ENCODE data around the gene COL9A3.

COL9A3 gene

DNA sequence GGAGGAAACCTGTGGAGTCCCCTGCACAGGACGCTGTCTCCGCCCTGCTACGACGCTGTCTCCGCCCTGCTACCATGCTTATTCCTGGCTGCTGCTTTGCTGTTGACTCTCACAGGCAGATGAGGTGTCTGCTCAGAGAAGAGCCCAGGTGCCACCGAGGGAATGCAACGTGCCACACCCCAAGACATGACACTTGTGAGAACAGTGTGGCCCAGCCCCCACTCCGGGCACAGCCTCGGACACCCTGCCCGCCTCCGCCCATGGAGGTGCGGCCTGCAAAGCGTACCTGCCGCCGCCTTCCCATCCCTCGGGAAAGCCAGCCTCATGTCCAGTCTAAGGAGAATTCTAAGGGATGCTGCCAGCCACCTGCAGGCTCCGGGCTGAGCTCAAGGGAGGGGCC lies 36.2 kb upstream of the COL9A3 start:
- no peak overlapping the region for H3K27ac ChIP-seq
- no peaks in the 10 kb centered on the region for H3K4me1 ChIP-seq (ENCODE audit: low read depth, poor library complexity, severe bottlenecking)

DNA sequence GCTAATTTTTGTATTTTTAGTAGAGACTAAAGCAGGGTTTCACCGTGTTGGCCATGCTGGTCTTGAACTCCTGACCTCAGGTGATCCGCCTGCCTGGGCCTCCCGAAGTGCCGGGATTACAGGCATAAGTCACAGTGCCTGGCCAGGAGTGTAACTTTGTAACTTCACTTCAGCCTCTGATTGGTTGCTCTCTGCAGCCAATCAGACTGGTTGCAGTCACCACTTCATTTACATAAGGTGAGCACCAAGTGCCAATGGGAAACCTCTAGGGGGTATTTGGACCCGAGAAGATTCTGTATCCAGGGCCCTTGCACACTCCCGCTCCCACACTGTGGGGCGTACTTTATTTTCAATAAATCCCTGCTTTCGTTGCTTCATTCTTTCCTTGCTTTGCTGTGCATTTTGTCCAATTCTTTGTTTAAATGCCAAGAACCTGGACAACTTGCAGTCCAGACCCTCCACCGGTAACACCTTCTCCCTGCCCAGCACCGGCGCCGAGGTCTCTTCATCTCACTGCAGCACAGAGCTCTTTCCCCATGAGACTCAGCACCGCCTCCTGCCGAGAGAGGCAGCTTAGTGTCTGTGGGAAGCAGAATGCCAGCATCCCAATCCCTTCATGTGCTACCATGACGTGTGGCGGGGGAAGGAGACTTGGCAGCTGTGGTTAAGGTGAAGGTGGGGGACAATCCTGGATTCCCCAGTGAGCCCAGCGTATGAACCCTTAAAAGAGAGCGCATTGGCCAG lies 34.5 kb upstream of the COL9A3 start:
- TF ChIP-seq, protein P1, sequence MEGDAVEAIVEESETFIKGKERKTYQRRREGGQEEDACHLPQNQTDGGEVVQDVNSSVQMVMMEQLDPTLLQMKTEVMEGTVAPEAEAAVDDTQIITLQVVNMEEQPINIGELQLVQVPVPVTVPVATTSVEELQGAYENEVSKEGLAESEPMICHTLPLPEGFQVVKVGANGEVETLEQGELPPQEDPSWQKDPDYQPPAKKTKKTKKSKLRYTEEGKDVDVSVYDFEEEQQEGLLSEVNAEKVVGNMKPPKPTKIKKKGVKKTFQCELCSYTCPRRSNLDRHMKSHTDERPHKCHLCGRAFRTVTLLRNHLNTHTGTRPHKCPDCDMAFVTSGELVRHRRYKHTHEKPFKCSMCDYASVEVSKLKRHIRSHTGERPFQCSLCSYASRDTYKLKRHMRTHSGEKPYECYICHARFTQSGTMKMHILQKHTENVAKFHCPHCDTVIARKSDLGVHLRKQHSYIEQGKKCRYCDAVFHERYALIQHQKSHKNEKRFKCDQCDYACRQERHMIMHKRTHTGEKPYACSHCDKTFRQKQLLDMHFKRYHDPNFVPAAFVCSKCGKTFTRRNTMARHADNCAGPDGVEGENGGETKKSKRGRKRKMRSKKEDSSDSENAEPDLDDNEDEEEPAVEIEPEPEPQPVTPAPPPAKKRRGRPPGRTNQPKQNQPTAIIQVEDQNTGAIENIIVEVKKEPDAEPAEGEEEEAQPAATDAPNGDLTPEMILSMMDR (conservative IDR thresholded peaks at IDR 0.05; ENCODE audit: low read depth, low read length) = no peak
- H3K4me1 ChIP-seq (ENCODE audit: low read depth, poor library complexity, severe bottlenecking) = no peaks in the 10 kb centered on the region
- H4K20me1 ChIP-seq (ENCODE audit: insufficient read depth) = no peaks in the 10 kb centered on the region
- H3K4me3 ChIP-seq (IDR thresholded peaks at IDR 0.05; ENCODE audit: insufficient read depth, low read depth, low read length) = no peak overlapping the region
- no peak overlapping the region for H2AFZ ChIP-seq (ENCODE audit: low read depth)
- no peak overlapping the region for H3K4me2 ChIP-seq
- H3K9ac ChIP-seq = no peak overlapping the region
- H3K27me3 ChIP-seq (ENCODE audit: insufficient read depth, low read depth) = peaks cover 89% of the 10 kb centered on the region
- H3K36me3 ChIP-seq (ENCODE audit: insufficient read depth) = no peaks in the 10 kb centered on the region
- H3K27ac ChIP-seq = no peak overlapping the region
- H3K79me2 ChIP-seq (ENCODE audit: insufficient read depth, low read depth) = no peaks in the 10 kb centered on the region

More for the DNA sequence above, 36.2 kb upstream of the COL9A3 start:
- Histone ChIP-seq H3K36me3 (ENCODE audit: insufficient read depth) (no peaks in the 10 kb centered on the region), H2AFZ (ENCODE audit: low read depth) (no peak overlapping the region), H3K27me3 (ENCODE audit: insufficient read depth, low read depth) (peaks cover 87% of the 10 kb centered on the region), H3K9ac (no peak overlapping the region), H3K4me2 (no peak overlapping the region), H4K20me1 (ENCODE audit: insufficient read depth) (no peaks in the 10 kb centered on the region), H3K4me3 (IDR thresholded peaks at IDR 0.05; ENCODE audit: insufficient read depth, low read depth, low read length) (no peak overlapping the region), H3K79me2 (ENCODE audit: insufficient read depth, low read depth) (no peaks in the 10 kb centered on the region)
- TF ChIP-seq, protein P1 (conservative IDR thresholded peaks at IDR 0.05; ENCODE audit: low read depth, low read length) = no peak

DNA sequence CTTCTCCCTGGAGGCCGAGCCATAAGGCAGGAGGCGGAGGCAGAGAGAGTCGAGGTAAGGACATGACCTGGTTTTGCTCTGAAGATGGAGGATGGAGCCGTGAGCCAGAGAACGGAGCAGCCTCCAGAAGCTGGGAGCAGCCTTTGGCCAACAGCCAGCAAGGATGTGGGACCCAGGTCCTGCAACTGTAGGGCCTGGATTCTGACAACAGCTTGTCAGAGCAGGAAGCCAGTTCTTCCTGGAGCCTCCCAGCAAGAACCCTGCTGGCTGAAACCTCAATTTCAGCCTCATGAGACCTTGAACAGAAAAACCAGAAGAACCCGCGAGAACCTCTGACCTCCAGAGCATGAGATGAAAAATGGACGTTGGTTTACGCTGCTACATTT lies 34.0 kb upstream of the COL9A3 start:
- H3K27ac ChIP-seq = no peak overlapping the region
- H3K9ac ChIP-seq = no peak overlapping the region
- no peak overlapping the region for H2AFZ ChIP-seq (ENCODE audit: low read depth)

DNA sequence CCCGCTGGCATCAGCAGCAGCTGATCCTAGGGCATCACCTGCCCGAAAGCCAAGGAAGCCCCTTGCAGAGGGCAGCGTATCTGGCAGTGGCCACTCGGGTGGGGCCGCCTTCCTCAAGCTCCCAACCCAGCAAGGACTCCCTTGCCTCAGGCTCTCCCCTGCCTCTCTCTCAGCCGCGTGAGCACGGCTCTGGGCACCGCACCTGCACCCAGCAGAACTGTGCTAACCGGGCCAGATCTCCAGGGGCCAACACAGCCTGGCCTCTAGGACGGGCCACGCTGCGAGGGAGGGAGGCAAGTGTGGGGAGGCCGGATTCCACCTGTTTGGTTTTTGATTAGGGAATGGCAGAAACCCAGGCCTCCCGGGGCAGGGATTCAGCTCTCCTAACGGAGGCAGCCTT lies 32.4 kb upstream of the COL9A3 start:
- H3K9ac ChIP-seq = no peak overlapping the region
- H3K4me2 ChIP-seq = no peak overlapping the region
- H3K36me3 ChIP-seq (ENCODE audit: insufficient read depth) = no peaks in the 10 kb centered on the region
- H3K27ac ChIP-seq = no peak overlapping the region
- no peak overlapping the region for H3K4me3 ChIP-seq (IDR thresholded peaks at IDR 0.05; ENCODE audit: insufficient read depth, low read depth, low read length)
- peaks cover 97% of the 10 kb centered on the region for H3K27me3 ChIP-seq (ENCODE audit: insufficient read depth, low read depth)
- no peak overlapping the region for H2AFZ ChIP-seq (ENCODE audit: low read depth)
- H4K20me1 ChIP-seq (ENCODE audit: insufficient read depth) = no peaks in the 10 kb centered on the region
- no peaks in the 10 kb centered on the region for H3K4me1 ChIP-seq (ENCODE audit: low read depth, poor library complexity, severe bottlenecking)
- no peaks in the 10 kb centered on the region for H3K79me2 ChIP-seq (ENCODE audit: insufficient read depth, low read depth)
- TF ChIP-seq, protein P1 (conservative IDR thresholded peaks at IDR 0.05; ENCODE audit: low read depth, low read length) = no peak

More for the DNA sequence above, 34.0 kb upstream of the COL9A3 start:
- Histone ChIP-seq H3K36me3 (ENCODE audit: insufficient read depth) (no peaks in the 10 kb centered on the region), H3K27me3 (ENCODE audit: insufficient read depth, low read depth) (peaks cover 92% of the 10 kb centered on the region), H3K4me2 (no peak overlapping the region), H3K79me2 (ENCODE audit: insufficient read depth, low read depth) (no peaks in the 10 kb centered on the region), H3K4me1 (ENCODE audit: low read depth, poor library complexity, severe bottlenecking) (no peaks in the 10 kb centered on the region), H3K4me3 (IDR thresholded peaks at IDR 0.05; ENCODE audit: insufficient read depth, low read depth, low read length) (no peak overlapping the region), H4K20me1 (ENCODE audit: insufficient read depth) (no peaks in the 10 kb centered on the region)
- TF ChIP-seq, protein P1 (conservative IDR thresholded peaks at IDR 0.05; ENCODE audit: low read depth, low read length) = no peak
